ENCODE measurements around the gene FPGS. TPM values are rescaled to one million over a fixed set of nuclear protein-coding genes. Genes with fewer than 3 reads are reported as not detected.

FPGS gene
- total RNA-seq, 2 donors from 2014 or later: 96.0 to 150 TPM

DNA sequence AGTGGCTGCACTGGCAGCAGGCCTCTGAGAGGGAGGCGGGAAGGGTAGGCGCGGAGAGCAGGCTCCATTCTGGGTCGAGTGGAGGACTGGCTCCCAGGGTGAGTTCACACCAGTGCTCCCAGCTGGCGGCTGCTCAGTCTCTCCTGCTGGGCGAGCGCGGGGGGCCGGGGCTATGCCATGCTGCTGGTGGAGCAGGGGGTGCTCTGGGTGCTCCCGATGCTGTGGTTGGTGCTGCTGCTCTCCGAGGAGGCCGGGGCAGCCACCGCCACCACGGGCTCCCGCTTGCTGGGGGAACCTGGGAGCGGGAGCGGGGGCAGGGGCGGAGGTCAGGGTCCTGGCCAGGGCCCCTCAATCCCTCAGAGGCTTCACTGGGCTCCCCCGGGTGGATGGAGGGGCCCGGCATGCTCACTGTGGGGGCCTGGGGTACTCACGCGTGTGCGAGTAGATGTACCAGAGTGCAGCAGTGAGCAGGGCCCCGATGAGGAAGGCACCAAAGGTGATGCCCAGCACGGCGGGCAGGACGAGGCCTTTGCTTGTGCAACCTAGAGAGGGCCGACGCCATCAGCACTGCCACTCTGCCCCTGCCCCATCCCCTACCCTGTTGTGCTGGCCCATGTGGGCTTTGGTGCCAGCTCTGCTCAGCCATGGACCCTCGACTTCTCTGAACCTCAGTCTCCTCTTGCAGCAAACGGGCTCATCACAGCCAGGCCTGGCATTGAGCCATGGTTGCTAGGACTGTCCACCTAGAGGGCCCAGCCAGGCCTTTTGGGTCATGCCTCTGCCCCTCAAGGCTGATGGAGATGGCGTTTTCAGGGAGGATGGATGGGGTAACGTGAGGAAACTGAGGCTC, 13.1 kb downstream of the FPGS start:
- Mint-ChIP-seq H3K27ac (no peak overlapping the region), H3K9me3 (no peaks in the 10 kb centered on the region), H3K4me3 (no peak overlapping the region), H3K4me1 (ENCODE audit: low read depth in 2 of 2) (no peaks in the 10 kb centered on the region), H3K27me3 (no peaks in the 10 kb centered on the region), H3K36me3 (no peaks in the 10 kb centered on the region)
- DNase-seq (ENCODE audit: low spot score) (peak; percentile 55), ATAC-seq (peak in 1 of 2 donors; percentile 2)

DNA sequence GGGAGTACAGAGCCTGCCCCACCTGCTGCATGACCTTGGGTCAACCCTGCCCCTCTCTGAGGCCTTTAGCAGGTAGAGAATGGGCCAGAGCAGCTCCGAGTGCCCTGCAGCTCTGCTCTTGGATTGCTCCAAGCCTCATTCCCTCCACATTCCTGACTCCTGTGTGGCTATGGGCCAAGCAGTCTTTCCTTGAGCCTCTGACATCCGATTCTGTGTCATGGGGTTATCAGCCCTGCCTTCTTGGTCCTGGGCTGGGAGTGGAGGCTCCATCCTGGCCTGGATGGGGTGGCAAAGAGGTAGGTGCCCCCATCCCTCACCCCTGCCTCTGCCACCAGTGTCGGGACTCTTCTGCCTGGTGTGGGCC, 13.7 kb downstream of the FPGS start:
- Mint-ChIP-seq H3K4me3 (no peak overlapping the region), H3K27ac (no peak overlapping the region), H3K27me3 (no peaks in the 10 kb centered on the region), H3K36me3 (no peaks in the 10 kb centered on the region), H3K9me3 (no peaks in the 10 kb centered on the region), H3K4me1 (ENCODE audit: low read depth in 2 of 2) (no peaks in the 10 kb centered on the region)
- no peak for DNase-seq (ENCODE audit: low spot score)
- ATAC-seq: no peak

- peak; percentile 55 for DNase-seq (ENCODE audit: low spot score)
- no peak overlapping the region for H3K4me3 Mint-ChIP-seq
- no peaks in the 10 kb centered on the region for H3K36me3 Mint-ChIP-seq
- no peaks in the 10 kb centered on the region for H3K4me1 Mint-ChIP-seq (ENCODE audit: low read depth in 2 of 2)
- H3K27me3 Mint-ChIP-seq: no peaks in the 10 kb centered on the region
- H3K27ac Mint-ChIP-seq: peak overlapping the region in 1 of 2 donors; percentile 41
- H3K9me3 Mint-ChIP-seq: no peaks in the 10 kb centered on the region
- ATAC-seq: peak in 1 of 2 donors; percentile 7
These were observed 14.0 kb downstream of the FPGS start for GRCh38 chr9:127816728-127817127.

- Mint-ChIP-seq H3K4me1 (ENCODE audit: low read depth in 2 of 2) (no peaks in the 10 kb centered on the region), H3K27ac (peak overlapping the region in 1 of 2 donors; percentile 41), H3K36me3 (no peaks in the 10 kb centered on the region), H3K4me3 (no peak overlapping the region), H3K27me3 (no peaks in the 10 kb centered on the region), H3K9me3 (no peaks in the 10 kb centered on the region)
- peak; percentile 56 for DNase-seq (ENCODE audit: low spot score)
- ATAC-seq: no peak
These were observed 15.3 kb downstream of the FPGS start for GRCh38 chr9:127817881-127818434.

- DNase-seq (ENCODE audit: low spot score) (peak; percentile 53), ATAC-seq (peak in 1 of 2 donors; percentile 30)
- Mint-ChIP-seq H3K4me1 (ENCODE audit: low read depth in 2 of 2) (no peaks in the 10 kb centered on the region), H3K27me3 (no peaks in the 10 kb centered on the region), H3K27ac (no peak overlapping the region), H3K36me3 (no peaks in the 10 kb centered on the region), H3K9me3 (no peaks in the 10 kb centered on the region), H3K4me3 (no peak overlapping the region)
These were observed 15.9 kb downstream of the FPGS start for GRCh38 chr9:127818574-127818973.

DNA sequence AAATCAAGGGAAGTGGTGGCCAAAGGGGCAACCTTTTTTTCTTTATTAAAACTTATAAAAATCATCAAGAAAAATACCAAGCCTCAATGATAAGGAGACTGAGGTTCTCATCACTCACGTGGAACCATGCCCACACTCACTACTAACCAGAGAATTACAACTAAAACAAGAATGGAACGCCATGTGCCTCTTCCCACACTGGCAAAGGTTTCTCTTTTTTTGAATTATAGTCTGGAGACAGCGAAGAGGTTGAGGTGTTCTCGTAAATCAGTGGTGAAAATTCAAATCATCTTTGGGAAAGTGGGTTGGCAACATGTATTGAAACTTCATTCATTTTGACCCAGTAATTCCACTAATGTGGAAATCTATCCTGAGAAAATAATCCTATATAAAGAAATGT, 19.4 kb downstream of the FPGS start:
- no peaks in the 10 kb centered on the region for H3K36me3 Mint-ChIP-seq
- no peaks in the 10 kb centered on the region for H3K9me3 Mint-ChIP-seq
- H3K4me1 Mint-ChIP-seq (ENCODE audit: low read depth in 2 of 2): peaks cover 0 to 4% of the 10 kb centered on the region in 2 donors
- H3K27me3 Mint-ChIP-seq: no peaks in the 10 kb centered on the region
- ATAC-seq: no peak
- H3K27ac Mint-ChIP-seq: no peak overlapping the region
- H3K4me3 Mint-ChIP-seq: no peak overlapping the region
- DNase-seq (ENCODE audit: low spot score): peak; percentile 6

- Mint-ChIP-seq H3K36me3 (no peaks in the 10 kb centered on the region), H3K9me3 (no peaks in the 10 kb centered on the region), H3K4me1 (ENCODE audit: low read depth in 2 of 2) (peaks cover 0 to 11% of the 10 kb centered on the region in 2 donors), H3K4me3 (no peak overlapping the region), H3K27me3 (no peaks in the 10 kb centered on the region), H3K27ac (no peak overlapping the region)
- no peak for DNase-seq (ENCODE audit: low spot score)
- ATAC-seq: peak in 1 of 2 donors; percentile 21
These were observed 22.8 kb downstream of the FPGS start for GRCh38 chr9:127825319-127826051.

GRCh38 chr9:127826253-127826913, 23.7 kb downstream of the FPGS start:
- Mint-ChIP-seq H3K4me3 (no peak overlapping the region), H3K9me3 (no peaks in the 10 kb centered on the region), H3K27ac (no peak overlapping the region), H3K4me1 (ENCODE audit: low read depth in 2 of 2) (peaks cover 0 to 11% of the 10 kb centered on the region in 2 donors), H3K27me3 (no peaks in the 10 kb centered on the region), H3K36me3 (no peaks in the 10 kb centered on the region)
- DNase-seq (ENCODE audit: low spot score) (no peak), ATAC-seq (no peak)

- DNase-seq (ENCODE audit: low spot score) (no peak), ATAC-seq (peak; percentile 17 to 75)
- no peaks in the 10 kb centered on the region for H3K27me3 Mint-ChIP-seq
- peaks cover 0 to 13% of the 10 kb centered on the region in 2 donors for H3K4me1 Mint-ChIP-seq (ENCODE audit: low read depth in 2 of 2)
- H3K27ac Mint-ChIP-seq: peak overlapping the region in 1 of 2 donors; percentile 85
- no peak overlapping the region for H3K4me3 Mint-ChIP-seq
- no peaks in the 10 kb centered on the region for H3K36me3 Mint-ChIP-seq
- no peaks in the 10 kb centered on the region for H3K9me3 Mint-ChIP-seq
These were observed 25.8 kb downstream of the FPGS start for GRCh38 chr9:127828262-127829031.

- peaks cover 0 to 13% of the 10 kb centered on the region in 2 donors for H3K4me1 Mint-ChIP-seq (ENCODE audit: low read depth in 2 of 2)
- no peaks in the 10 kb centered on the region for H3K9me3 Mint-ChIP-seq
- no peaks in the 10 kb centered on the region for H3K27me3 Mint-ChIP-seq
- peak in 1 of 2 donors; percentile 25 for ATAC-seq
- no peak for DNase-seq (ENCODE audit: low spot score)
- peak overlapping the region in 1 of 2 donors; percentile 85 for H3K27ac Mint-ChIP-seq
- no peak overlapping the region for H3K4me3 Mint-ChIP-seq
- no peaks in the 10 kb centered on the region for H3K36me3 Mint-ChIP-seq
These were observed 26.7 kb downstream of the FPGS start for GRCh38 chr9:127829205-127829906.

DNA sequence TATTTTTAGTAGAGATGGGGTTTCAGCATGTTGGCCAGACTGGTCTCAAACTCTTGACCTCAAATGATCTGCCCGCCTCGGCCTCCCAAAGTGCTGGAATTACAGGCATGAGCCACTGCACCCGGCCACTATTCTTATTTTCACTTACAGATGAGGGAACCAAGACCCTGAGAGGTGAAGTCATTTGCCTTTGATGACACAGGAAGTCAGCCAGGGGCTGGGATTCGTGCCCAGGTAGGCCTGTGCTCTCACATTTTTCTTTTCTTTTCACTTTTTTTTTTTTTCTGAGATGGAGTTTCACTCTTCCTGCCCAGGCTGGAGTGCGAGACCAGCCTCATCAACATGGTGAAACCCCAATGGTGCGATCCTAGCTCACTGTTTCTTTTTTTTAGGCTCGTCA, 29.6 kb downstream of the FPGS start:
- Mint-ChIP-seq H3K27ac (no peak overlapping the region), H3K36me3 (no peaks in the 10 kb centered on the region), H3K4me3 (no peak overlapping the region), H3K4me1 (ENCODE audit: low read depth in 2 of 2) (peaks cover 0 to 9% of the 10 kb centered on the region in 2 donors), H3K27me3 (no peaks in the 10 kb centered on the region), H3K9me3 (no peaks in the 10 kb centered on the region)
- ATAC-seq (no peak), DNase-seq (ENCODE audit: low spot score) (no peak)

GRCh38 chr9:127833555-127833954, 30.9 kb downstream of the FPGS start:
- Mint-ChIP-seq H3K4me3 (no peak overlapping the region), H3K27me3 (no peaks in the 10 kb centered on the region), H3K9me3 (no peaks in the 10 kb centered on the region), H3K4me1 (ENCODE audit: low read depth in 2 of 2) (peaks cover 0 to 8% of the 10 kb centered on the region in 2 donors), H3K27ac (no peak overlapping the region), H3K36me3 (no peaks in the 10 kb centered on the region)
- ATAC-seq (no peak), DNase-seq (ENCODE audit: low spot score) (no peak)
